DOHH2 (cell line): Measurements from ENCODE around the gene BCL2.

Experiments used
- EZH2phosphoT487 ChIP-seq: fragments of 200-600 bp; sonication (generic); IDR thresholded peaks from 2 replicates; pipeline ENCODE4 v1.6.1; 2017; ENCODE audit warnings: borderline replicate concordance, mild to moderate bottlenecking, antibody characterized with exemption, low read length, moderate library complexity, mixed read lengths
- TF ChIP-seq, protein P1 (sequence below): fragments of 200-600 bp; sonication (generic); IDR thresholded peaks from one replicate; pipeline ENCODE4 v1.5.1; 2014; ENCODE audit warnings: antibody characterized with exemption, mild to moderate bottlenecking, low read depth, low read length; ENCODE audit not compliant: poor library complexity, severe bottlenecking

DNA sequence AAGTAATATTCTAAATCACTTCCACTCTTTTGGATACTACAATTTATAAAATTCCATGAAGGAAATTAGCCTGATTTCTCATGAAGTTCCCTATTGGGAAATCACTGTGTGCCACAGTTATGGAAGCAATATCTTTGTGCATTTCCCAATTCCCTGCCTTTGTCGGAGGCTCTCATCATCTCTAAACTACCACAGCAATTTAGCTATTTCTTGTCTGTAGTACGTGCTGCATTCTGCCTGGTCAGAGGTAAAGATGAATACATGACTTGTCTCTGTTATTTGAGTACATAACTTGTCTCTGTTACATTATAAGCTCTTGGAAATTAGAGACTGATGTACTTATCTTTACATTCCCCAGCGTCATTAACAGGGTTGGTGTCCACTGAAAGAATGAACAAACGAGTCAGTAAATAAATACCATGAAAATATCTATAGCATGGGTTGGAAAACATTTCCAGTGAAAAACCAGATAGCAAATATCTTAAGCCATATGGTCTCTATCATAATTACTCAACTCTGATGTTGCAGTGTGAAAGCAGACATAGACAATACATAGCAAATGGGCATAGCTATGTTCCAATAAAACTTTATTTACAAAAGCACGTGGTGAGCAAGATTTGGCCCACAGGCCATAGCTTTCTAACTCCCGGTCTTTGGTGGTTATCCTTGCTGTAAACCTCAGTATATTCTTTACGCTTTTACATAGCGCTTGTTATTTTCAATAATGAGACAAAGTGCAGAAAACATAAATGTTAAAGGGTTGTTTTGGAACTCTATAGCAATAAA lies 78.8 kb downstream of the BCL2 start:
- TF ChIP-seq, protein P1, sequence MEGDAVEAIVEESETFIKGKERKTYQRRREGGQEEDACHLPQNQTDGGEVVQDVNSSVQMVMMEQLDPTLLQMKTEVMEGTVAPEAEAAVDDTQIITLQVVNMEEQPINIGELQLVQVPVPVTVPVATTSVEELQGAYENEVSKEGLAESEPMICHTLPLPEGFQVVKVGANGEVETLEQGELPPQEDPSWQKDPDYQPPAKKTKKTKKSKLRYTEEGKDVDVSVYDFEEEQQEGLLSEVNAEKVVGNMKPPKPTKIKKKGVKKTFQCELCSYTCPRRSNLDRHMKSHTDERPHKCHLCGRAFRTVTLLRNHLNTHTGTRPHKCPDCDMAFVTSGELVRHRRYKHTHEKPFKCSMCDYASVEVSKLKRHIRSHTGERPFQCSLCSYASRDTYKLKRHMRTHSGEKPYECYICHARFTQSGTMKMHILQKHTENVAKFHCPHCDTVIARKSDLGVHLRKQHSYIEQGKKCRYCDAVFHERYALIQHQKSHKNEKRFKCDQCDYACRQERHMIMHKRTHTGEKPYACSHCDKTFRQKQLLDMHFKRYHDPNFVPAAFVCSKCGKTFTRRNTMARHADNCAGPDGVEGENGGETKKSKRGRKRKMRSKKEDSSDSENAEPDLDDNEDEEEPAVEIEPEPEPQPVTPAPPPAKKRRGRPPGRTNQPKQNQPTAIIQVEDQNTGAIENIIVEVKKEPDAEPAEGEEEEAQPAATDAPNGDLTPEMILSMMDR: no peak
- no peak for TF ChIP-seq EZH2phosphoT487
